B cell (primary cell): ENCODE measurements around the gene TSSK6. TPM values are rescaled to one million over a fixed set of nuclear protein-coding genes. Genes with fewer than 3 reads are reported as not detected.

Experiments
- ATAC-seq: fragments of 200-7000 bp; cut with Tn5 transposase; one replicate; pipeline ENCODE4 v1.10.0; 2021; ENCODE audit warnings: low read depth, mild to moderate bottlenecking, moderate number of reproducible peaks, moderate library complexity
- CTCF ChIA-PET: fragments of 350-600 bp; sonication (Branson Sonifier 250); formaldehyde crosslinking; loops from one replicate; lab custom pipeline; 2021; ENCODE audit warnings: antibody characterized with exemption, inconsistent platforms; lab: Charles Lee
- POLR2A ChIA-PET: fragments of 350-600 bp; sonication (Branson Sonifier 250); formaldehyde crosslinking; loops from one replicate; lab custom pipeline; 2021; ENCODE audit warnings: antibody characterized with exemption; lab: Charles Lee
- DNase-seq: peaks from one replicate; pipeline ENCODE4 v3.0.0; 2013
- H2AFZ ChIP-seq: 2 replicates; pipeline ENCODE4 v1.6.1; 2012; ENCODE audit warnings: mild to moderate bottlenecking, low read depth, low read length; ENCODE audit not compliant: insufficient read depth, poor library complexity, severe bottlenecking
- H3K27ac ChIP-seq, 2 donors: 1 replicate in 1 of 2; 2 replicates in 1 of 2; pipeline ENCODE4 v1.5.1; 2012 to 2013; ENCODE audit warnings: low read length in 2 of 2, mild to moderate bottlenecking in 2 of 2, moderate library complexity in 1 of 2
- H3K27me3 ChIP-seq, 4 experiments: fragments of 200-600 bp in 1 of 4; sonication (generic) in 1 of 4; replicated peaks in 1 of 4; 1 replicate in 2 of 4; 2 replicates in 2 of 4; pipeline versions ENCODE4 v1.6.1 to v1.7.0; 2013 to 2016; ENCODE audit warnings: low read length in 3 of 4, mild to moderate bottlenecking in 2 of 4, mixed read lengths in 1 of 4, moderate library complexity in 1 of 4; ENCODE audit not compliant: insufficient read depth in 4 of 4, control insufficient read depth in 3 of 4; ENCODE audit errors: control extremely low read depth in 1 of 4
- H3K36me3 ChIP-seq, 2 experiments: replicated peaks in 1 of 2; 1 replicate in 1 of 2; 2 replicates in 1 of 2; pipeline versions ENCODE4 v1.6.1 to v1.7.1; 2013; ENCODE audit warnings: low read length in 1 of 2; ENCODE audit not compliant: insufficient read depth in 2 of 2, control insufficient read depth in 1 of 2; ENCODE audit errors: control extremely low read depth in 1 of 2, extremely low read depth in 1 of 2
- H3K4me1 ChIP-seq, 2 donors: fragments of 200-600 bp in 1 of 2; sonication (generic) in 1 of 2; 1 replicate in 1 of 2; 2 replicates in 1 of 2; pipeline versions ENCODE4 v1.5.1 to v1.6.1; 2013 to 2017; ENCODE audit warnings: low read length in 2 of 2; ENCODE audit not compliant: control insufficient read depth in 2 of 2, insufficient read depth in 2 of 2
- H3K4me2 ChIP-seq: replicated peaks from 2 replicates; pipeline ENCODE3; 2012; ENCODE audit warnings: mild to moderate bottlenecking, low read depth, low read length; ENCODE audit not compliant: poor library complexity, severe bottlenecking
- H3K4me3 ChIP-seq, 5 experiments: fragments of 200-600 bp in 1 of 5; sonication (generic) in 1 of 5; 1 replicate in 3 of 5; 2 replicates in 2 of 5; pipeline versions ENCODE4 v1.5.1 to v1.7.0; 2011 to 2016; ENCODE audit warnings: low read length in 4 of 5, mild to moderate bottlenecking in 4 of 5, low read depth in 2 of 5, control low read depth in 1 of 5, moderate library complexity in 1 of 5; ENCODE audit not compliant: insufficient read depth in 1 of 5; ENCODE audit errors: control extremely low read depth in 1 of 5, extremely low read depth in 1 of 5
- H3K79me2 ChIP-seq: fragments of 200-600 bp; sonication (generic); one replicate; pipeline ENCODE4 v1.6.0; 2016; ENCODE audit warnings: low read length; ENCODE audit not compliant: control insufficient read depth, insufficient read depth
- H3K9ac ChIP-seq: fragments of 200-600 bp; sonication (generic); 2 replicates; pipeline ENCODE4 v1.6.1; 2017; ENCODE audit warnings: mild to moderate bottlenecking, low read length, moderate library complexity
- H3K9me3 ChIP-seq, 3 donors: one replicate each; pipeline versions ENCODE4 v1.6.1 to v1.7.1; 2013; ENCODE audit warnings: low read length in 2 of 3; ENCODE audit not compliant: control insufficient read depth in 2 of 3, insufficient read depth in 1 of 3; ENCODE audit errors: control extremely low read depth in 1 of 3
- H4K20me1 ChIP-seq: 2 replicates; pipeline ENCODE4 v1.6.0; 2012; ENCODE audit warnings: mild to moderate bottlenecking, low read length; ENCODE audit not compliant: insufficient read depth, control insufficient read depth, poor library complexity, severe bottlenecking
- H3K27ac Mint-ChIP-seq: one replicate; pipeline ENCODE4 v1.8.0; 2021; ENCODE audit warnings: mixed read lengths
- H3K27me3 Mint-ChIP-seq: one replicate; pipeline ENCODE4 v1.8.0; 2021; ENCODE audit warnings: mixed read lengths
- H3K4me1 Mint-ChIP-seq: one replicate; pipeline ENCODE4 v1.8.0; 2021; ENCODE audit warnings: mixed read lengths
- H3K4me3 Mint-ChIP-seq: one replicate; pipeline ENCODE4 v1.8.0; 2021; ENCODE audit warnings: mixed read lengths
- H3K9me3 Mint-ChIP-seq: one replicate; pipeline ENCODE4 v1.8.0; 2022; ENCODE audit warnings: mixed read lengths; ENCODE audit not compliant: insufficient read depth
- EZH2 ChIP-seq: IDR thresholded peaks from 2 replicates; pipeline ENCODE4 v1.6.1; 2012; ENCODE audit warnings: borderline replicate concordance, low read depth, mild to moderate bottlenecking, moderate library complexity, low read length; ENCODE audit not compliant: insufficient read depth, poor library complexity, severe bottlenecking
- WGBS: methylation state at CpG from one replicate; pipeline ENCODE4 v1.1.5; 2013; ENCODE audit warnings: missing lambda C conversion rate; ENCODE audit not compliant: insufficient coverage; 5-methylcytosine and 5-hydroxymethylcytosine counted together
- intact Hi-C: fragments of 100-400 bp; cut with micrococcal nuclease; formaldehyde crosslinking; loops from one replicate; pipeline ENCODE4 v1.10.0; 2022
- polyA plus RNA-seq: library from polyadenylated mRNA; depleted of rRNA; stranded (reverse); fragments of >200 nt; gene quantifications from 2 replicates; pipeline ENCODE4 v1.2.3, GENCODE V29; 2012
- total RNA-seq, 2 donors: library from RNA; stranded (reverse); fragments of 120-200 nt in 1 of 2; gene quantifications; 1 replicate in 1 of 2; 2 replicates in 1 of 2; pipeline versions ENCODE4 v1.2.3 to v1.2.4, GENCODE V29; 2013 to 2022
- TF ChIP-seq, protein P1 (sequence below): fragments of 200-600 bp; IDR thresholded peaks from one replicate; pipeline ENCODE4 v1.8.0; 2022; ENCODE audit warnings: antibody characterized with exemption, mild to moderate bottlenecking

TSSK6 gene
- total and polyA plus RNA-seq, 2 donors (not counting 1 experiment from before 2014, with no cell fraction given), result 8.9 to 9.6 TPM

DNA sequence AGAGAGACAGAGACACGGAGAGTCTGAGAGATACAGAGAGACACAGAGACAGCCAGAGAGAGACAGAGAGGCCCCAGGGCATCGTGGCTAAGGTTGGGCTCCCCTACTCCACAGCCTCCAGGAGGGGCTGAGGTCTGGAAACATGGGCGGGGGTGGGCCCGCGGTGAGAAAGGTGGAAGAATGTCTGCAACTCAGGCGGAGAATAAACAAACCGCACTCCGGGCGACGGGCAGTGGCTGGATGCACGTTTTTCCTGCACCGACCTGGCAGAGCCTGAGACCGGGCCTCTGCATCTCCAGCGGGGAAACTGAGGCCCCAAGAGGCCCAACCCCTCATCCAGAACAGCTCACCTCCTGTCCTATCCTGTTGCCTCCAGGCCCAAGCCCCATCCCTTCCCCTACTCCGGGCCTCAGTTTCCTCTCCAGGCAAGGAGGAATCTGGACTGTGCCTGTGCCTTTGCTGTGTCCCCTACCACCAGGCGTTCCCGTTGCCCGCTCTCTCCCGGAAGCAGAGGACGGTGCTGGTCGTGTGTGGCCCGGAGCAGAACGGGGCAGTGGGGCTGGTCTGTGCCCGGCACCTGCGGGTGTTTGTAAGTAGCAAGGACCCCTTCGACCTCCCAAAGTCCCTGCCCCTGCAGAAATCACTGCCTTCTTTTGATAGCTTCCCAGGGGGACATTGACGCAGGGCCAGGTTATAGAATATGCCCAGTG is 19.4 kb upstream of the TSSK6 start:
- Histone ChIP-seq H3K9me3 (peaks cover 0 to 16% (median 0%) of the 10 kb centered on the region in 3 donors), H3K4me1 (peaks cover 21 to 26% of the 10 kb centered on the region in 2 donors), H3K27ac (no peak overlapping the region), H3K4me2 (no peak overlapping the region), H3K36me3 (peaks cover 0 to 3% of the 10 kb centered on the region in 2 experiments), H3K79me2 (no peaks in the 10 kb centered on the region), H4K20me1 (no peaks in the 10 kb centered on the region), H3K4me3 (no peak overlapping the region), H3K9ac (no peak overlapping the region), H3K27me3 (peaks cover 0 to 23% (median 10%) of the 10 kb centered on the region in 4 experiments), H2AFZ (no peak overlapping the region)
- POLR2A ChIA-PET, result interaction anchor here (0.6 kb wide), 1 partner anchor 132 kb away, joined by 4 read pairs; no protein-coding TSS in a partner anchor
- Mint-ChIP-seq H3K4me3 (no peak overlapping the region), H3K4me1 (peaks cover 18% of the 10 kb centered on the region), H3K9me3 (no peaks in the 10 kb centered on the region), H3K27me3 (peaks cover 11% of the 10 kb centered on the region), H3K27ac (no peak overlapping the region)
- DNase-seq, result no peak
- ATAC-seq, result no peak
- WGBS, result 95% methylated on average over 22 of the region's 27 CpGs
- CTCF ChIA-PET, result interaction anchor here (7.5 kb wide), 1 partner anchor 424 kb away, joined by 88 read pairs; no protein-coding TSS in a partner anchor
- TF ChIP-seq, protein P1, sequence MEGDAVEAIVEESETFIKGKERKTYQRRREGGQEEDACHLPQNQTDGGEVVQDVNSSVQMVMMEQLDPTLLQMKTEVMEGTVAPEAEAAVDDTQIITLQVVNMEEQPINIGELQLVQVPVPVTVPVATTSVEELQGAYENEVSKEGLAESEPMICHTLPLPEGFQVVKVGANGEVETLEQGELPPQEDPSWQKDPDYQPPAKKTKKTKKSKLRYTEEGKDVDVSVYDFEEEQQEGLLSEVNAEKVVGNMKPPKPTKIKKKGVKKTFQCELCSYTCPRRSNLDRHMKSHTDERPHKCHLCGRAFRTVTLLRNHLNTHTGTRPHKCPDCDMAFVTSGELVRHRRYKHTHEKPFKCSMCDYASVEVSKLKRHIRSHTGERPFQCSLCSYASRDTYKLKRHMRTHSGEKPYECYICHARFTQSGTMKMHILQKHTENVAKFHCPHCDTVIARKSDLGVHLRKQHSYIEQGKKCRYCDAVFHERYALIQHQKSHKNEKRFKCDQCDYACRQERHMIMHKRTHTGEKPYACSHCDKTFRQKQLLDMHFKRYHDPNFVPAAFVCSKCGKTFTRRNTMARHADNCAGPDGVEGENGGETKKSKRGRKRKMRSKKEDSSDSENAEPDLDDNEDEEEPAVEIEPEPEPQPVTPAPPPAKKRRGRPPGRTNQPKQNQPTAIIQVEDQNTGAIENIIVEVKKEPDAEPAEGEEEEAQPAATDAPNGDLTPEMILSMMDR, result no peak
- no peak for TF ChIP-seq EZH2
- intact Hi-C loops, result no loop called here

GRCh38 chr19:19533841-19534240 is 18.5 kb upstream of the TSSK6 start:
- Histone ChIP-seq H3K79me2 (no peaks in the 10 kb centered on the region), H2AFZ (no peak overlapping the region), H3K4me1 (peaks cover 19 to 24% of the 10 kb centered on the region in 2 donors), H3K4me3 (no peak overlapping the region), H3K9me3 (peaks cover 0 to 12% (median 0%) of the 10 kb centered on the region in 3 donors), H3K27me3 (peaks cover 0 to 18% (median 8%) of the 10 kb centered on the region in 4 experiments), H3K27ac (no peak overlapping the region), H4K20me1 (no peaks in the 10 kb centered on the region), H3K4me2 (no peak overlapping the region), H3K36me3 (peaks cover 0 to 6% of the 10 kb centered on the region in 2 experiments), H3K9ac (no peak overlapping the region)
- intact Hi-C loops, result no loop called here
- peaks cover 15% of the 10 kb centered on the region for H3K4me1 Mint-ChIP-seq
- H3K27me3 Mint-ChIP-seq, result peaks cover 8% of the 10 kb centered on the region
- POLR2A ChIA-PET, result no interaction called here
- no peaks in the 10 kb centered on the region for H3K9me3 Mint-ChIP-seq
- no peak overlapping the region for H3K27ac Mint-ChIP-seq
- CTCF ChIA-PET, result interaction anchor here (1.8 to 7.5 kb wide), 2 partner anchors 116 to 425 kb away, joined by 4 to 88 read pairs; no protein-coding TSS in a partner anchor
- TF ChIP-seq, protein P1, result no peak
- no peak for TF ChIP-seq EZH2
- H3K4me3 Mint-ChIP-seq, result no peak overlapping the region
- no peak for DNase-seq
- ATAC-seq, result no peak
- WGBS, result 95% methylated on average over 6 of the region's 6 CpGs
